Epithelial cell of esophagus (primary cell): ENCODE results near the gene MAMDC2.
A peak's percentile ranks its signal among the peaks of the same experiment; 100 is the strongest.
"Not testable (repeated sequence)": the region's sequence is repeated elsewhere in the genome, so short reads cannot be mapped to it uniquely, and the experiment has no call there.

Experiments used
- DNase-seq: peaks from one replicate; pipeline ENCODE4 v3.0.0; 2010; ENCODE audit warnings: low read depth
- H3K4me3 ChIP-seq: 2 replicates; pipeline ENCODE4 v1.5.1; 2011; ENCODE audit warnings: mild to moderate bottlenecking, low read length, control low read depth
- TF ChIP-seq, protein P1 (sequence below): IDR thresholded peaks from 2 replicates; pipeline ENCODE4 v1.5.1; 2011; ENCODE audit warnings: low read depth, mild to moderate bottlenecking, low read length, control low read depth, inconsistent platforms; ENCODE audit not compliant: insufficient read depth; ENCODE audit errors: missing control alignments

MAMDC2 gene

DNA sequence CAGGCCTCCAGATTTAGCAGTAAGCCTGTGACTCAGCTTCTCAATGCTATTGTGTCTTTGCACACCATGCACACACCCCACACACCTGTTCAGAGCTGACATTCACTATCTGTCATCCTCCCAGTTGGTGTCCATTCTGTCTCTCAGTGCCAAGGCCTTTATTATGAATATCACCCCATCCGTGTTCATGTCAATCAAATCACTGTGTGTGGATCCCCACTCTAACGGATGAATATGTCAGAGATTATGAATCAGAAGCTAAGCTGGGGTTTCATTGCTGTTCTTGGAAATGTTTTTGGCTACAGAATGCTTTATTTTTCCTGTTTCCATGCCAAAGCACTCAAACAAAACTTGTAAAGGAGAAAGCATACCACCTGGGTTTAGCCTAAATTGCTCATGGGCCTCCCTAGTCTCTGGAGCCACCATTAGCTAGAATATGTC lies 9.4 kb upstream of the MAMDC2 start:
- no peak overlapping the region for H3K4me3 ChIP-seq
- TF ChIP-seq, protein P1, sequence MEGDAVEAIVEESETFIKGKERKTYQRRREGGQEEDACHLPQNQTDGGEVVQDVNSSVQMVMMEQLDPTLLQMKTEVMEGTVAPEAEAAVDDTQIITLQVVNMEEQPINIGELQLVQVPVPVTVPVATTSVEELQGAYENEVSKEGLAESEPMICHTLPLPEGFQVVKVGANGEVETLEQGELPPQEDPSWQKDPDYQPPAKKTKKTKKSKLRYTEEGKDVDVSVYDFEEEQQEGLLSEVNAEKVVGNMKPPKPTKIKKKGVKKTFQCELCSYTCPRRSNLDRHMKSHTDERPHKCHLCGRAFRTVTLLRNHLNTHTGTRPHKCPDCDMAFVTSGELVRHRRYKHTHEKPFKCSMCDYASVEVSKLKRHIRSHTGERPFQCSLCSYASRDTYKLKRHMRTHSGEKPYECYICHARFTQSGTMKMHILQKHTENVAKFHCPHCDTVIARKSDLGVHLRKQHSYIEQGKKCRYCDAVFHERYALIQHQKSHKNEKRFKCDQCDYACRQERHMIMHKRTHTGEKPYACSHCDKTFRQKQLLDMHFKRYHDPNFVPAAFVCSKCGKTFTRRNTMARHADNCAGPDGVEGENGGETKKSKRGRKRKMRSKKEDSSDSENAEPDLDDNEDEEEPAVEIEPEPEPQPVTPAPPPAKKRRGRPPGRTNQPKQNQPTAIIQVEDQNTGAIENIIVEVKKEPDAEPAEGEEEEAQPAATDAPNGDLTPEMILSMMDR = no peak
- peak; percentile 48 for DNase-seq

DNA sequence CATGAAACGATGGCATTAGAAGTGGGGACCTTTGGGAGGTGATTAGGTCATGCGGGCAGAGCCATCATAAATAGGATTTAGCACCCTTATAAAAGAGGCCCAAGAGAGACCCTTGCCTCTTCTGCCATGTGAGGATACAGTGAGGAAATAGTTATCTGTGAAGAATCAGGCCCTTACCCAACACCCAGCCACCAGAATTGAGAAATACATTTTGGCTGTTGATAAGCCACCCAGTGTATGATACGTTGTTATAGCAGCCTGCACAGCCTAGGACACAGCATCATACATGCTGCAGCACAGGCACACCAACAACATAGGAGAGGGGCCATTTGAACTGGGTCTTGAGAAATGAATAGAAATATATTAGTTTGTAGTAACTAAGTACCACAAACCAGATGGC lies 8.0 kb upstream of the MAMDC2 start:
- TF ChIP-seq, protein P1 = no peak
- H3K4me3 ChIP-seq = no peak overlapping the region
- DNase-seq = no peak

DNA sequence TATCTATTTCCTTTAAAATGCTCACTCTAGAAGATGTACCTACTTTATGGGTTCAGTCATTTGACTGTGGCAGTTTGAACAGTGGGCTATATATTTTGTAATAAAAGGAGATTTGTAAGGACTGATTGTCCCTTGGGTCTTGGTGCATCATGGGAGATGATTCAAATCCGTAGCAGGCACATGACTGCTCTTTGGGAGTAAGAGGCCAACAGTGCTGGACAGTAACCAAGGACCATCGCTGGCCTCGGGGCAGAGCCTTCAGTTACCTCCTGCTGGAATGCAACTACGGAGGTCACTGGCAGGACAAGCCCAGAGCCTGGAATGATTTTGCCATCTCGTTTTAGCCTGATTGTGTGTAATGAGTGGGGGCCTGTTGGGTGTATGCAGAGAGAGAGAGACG lies 7.0 kb upstream of the MAMDC2 start:
- H3K4me3 ChIP-seq = no peak overlapping the region
- no peak for DNase-seq
- TF ChIP-seq, protein P1 = no peak

DNA sequence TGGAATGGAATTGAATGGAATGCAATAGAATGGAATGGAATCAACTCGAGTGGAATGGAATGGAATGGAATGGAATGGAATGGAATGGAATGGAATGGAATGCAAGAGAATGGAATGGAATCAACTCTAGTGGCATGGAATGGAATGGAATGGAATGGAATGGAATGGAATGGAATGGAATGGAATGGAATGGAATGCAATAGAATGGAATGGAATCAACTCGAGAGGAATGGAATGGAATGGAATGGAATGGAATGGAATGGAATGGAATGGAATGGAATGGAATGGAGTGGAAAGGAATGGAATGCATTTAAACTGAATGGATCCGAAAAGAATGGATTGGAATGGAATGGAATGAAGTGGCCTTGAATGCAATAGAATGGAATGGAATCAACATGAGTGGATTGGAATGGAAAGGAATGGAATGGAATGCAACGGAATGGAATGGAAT lies 5.5 kb upstream of the MAMDC2 start:
- H3K4me3 ChIP-seq, DNase-seq: not testable (repeated sequence)

DNA sequence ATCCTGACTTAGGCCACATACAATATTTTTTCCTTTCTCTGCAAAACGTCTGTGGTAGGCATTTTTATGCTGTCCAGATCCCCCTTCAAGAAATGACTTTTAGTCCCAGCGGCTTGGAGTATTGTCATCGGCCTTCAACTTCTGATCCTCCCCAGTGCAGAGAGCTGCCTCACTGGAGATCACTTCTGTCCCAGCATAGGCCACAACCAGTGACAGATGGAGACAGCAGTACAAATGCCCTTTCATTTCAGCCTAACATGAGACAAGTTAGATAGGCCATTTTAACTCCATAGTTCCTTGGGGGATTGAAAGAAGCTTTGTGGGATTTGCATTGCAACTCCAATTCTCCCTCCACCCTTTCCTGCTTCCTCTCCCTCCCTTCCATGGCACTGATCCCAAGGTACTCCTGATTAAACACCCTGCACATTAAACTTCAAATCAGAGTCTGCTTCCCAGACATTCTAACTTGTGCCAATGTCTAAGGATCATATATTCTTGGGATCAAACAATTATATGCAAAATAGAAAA lies 3.2 kb upstream of the MAMDC2 start:
- TF ChIP-seq, protein P1 = no peak
- no peak overlapping the region for H3K4me3 ChIP-seq
- no peak for DNase-seq

DNA sequence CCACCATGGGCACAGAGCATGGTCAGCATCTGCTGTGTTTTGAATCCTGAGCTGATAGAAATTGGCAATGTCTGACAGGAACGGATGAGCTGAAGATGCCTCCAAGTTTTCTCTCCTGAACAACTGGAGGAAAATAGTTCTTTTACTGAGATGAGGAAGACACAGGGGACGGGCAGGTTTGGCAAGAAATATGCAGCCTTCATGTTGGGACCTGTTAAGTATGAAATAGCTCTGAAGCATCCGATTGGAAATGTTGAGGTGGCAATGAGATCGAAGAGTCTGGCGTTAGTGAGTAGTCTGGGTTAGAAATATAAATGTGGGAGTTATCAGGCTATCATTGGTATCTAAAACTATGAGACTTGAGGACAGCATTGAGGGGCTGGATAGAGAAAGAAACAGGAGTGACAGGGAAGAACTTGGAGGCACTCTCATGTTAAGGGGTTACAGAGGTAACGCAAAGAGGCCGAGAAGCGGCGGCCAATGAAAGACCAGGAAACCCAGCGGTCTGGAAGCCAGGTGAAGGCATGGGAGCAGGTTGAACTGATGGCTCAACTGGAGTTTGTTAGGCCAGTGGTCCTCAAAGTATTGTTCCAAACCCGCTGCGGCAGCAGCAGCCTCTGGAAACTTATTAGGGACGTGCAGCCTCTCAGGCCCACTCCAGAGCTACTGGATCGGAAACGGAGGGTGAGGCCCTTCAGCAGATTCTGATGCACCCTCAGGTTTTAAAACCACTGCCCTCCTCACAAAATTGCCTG lies 1.0 kb upstream of the MAMDC2 start:
- no peak overlapping the region for H3K4me3 ChIP-seq
- TF ChIP-seq, protein P1 = no peak
- DNase-seq = peak; percentile 75

DNA sequence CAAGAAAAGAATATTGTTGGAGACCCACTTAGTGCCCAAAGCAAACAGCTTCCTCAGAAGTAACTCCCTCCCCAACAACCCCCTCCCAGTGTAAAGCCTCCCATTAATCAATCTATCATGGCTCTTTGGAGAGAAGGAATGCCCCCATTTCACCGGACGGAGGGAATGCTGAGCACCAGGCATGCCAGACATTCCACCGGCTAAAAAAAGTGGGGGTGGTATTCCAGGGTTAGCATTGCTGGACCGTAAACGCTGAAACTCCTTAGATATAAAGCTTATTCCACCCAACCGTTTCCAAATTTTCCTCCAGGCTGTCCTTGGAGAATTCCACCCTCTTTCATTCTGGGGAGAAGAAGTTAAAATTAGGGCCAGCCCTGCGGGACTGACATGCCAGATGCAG lies 363 bp upstream of the MAMDC2 start:
- TF ChIP-seq, protein P1 = no peak
- DNase-seq = no peak
- H3K4me3 ChIP-seq = no peak overlapping the region
